SK-N-SH treated with all-trans-retinoic acid at 6 μM for 48 hours (cell line): ENCODE measurements around the gene DPM1.

ENCODE experiments used
- ARNTL ChIP-seq: fragments of 450-650 bp; formaldehyde crosslinking; IDR thresholded peaks from 2 replicates; pipeline ENCODE4 v1.5.0; 2020; ENCODE audit warnings: low read depth, mild to moderate bottlenecking, moderate library complexity, borderline replicate concordance
- ESRRG ChIP-seq: fragments of 250-450 bp; sonication (Bioruptor Pico); IDR thresholded peaks from 2 replicates; pipeline ENCODE4 v1.6.1; 2021; ENCODE audit warnings: mild to moderate bottlenecking
- RARB ChIP-seq: fragments of 250-450 bp; sonication (Bioruptor Pico); IDR thresholded peaks from 2 replicates; pipeline ENCODE4 v1.8.0; 2021; ENCODE audit warnings: mild to moderate bottlenecking, moderate library complexity

GRCh38 chr20:51001430-51002265 lies 43.3 kb upstream of the DPM1 start:
- no peak for TF ChIP-seq RARB (CRISPR knock-in tag)
- no peak for TF ChIP-seq ARNTL
- no peak for TF ChIP-seq ESRRG (CRISPR knock-in tag)
